Activated B cell treated with CpG ODN at 0.5 μM for 24 hours (primary cell): ENCODE measurements around the gene RXFP1. TPM values are rescaled to one million over a fixed set of nuclear protein-coding genes. Genes with fewer than 3 reads are reported as not detected.

ENCODE experiments used
- ATAC-seq: fragments of 200-7000 bp; cut with Tn5 transposase; one replicate; pipeline ENCODE4 v1.10.0; 2021; ENCODE audit warnings: low read depth, mild to moderate bottlenecking, moderate library complexity
- CTCF ChIA-PET: fragments of 350-600 bp; sonication (Branson Sonifier 250); formaldehyde crosslinking; loops from one replicate; lab custom pipeline; 2021; ENCODE audit warnings: antibody characterized with exemption; lab: Charles Lee
- POLR2A ChIA-PET: fragments of 350-600 bp; sonication (Branson Sonifier 250); formaldehyde crosslinking; loops from one replicate; lab custom pipeline; 2021; ENCODE audit warnings: antibody characterized with exemption; lab: Charles Lee
- DNase-seq: peaks from one replicate; pipeline ENCODE4 v3.0.0; 2022
- H3K27ac Mint-ChIP-seq: one replicate; pipeline ENCODE4 v1.8.0; 2020; ENCODE audit warnings: mixed read lengths
- H3K27me3 Mint-ChIP-seq: one replicate; pipeline ENCODE4 v1.8.0; 2021; ENCODE audit warnings: mixed read lengths
- H3K36me3 Mint-ChIP-seq: one replicate; pipeline ENCODE4 v1.8.0; 2021; ENCODE audit warnings: low read depth, mixed read lengths
- H3K4me1 Mint-ChIP-seq: one replicate; pipeline ENCODE4 v1.8.0; 2021; ENCODE audit warnings: mixed read lengths
- H3K4me3 Mint-ChIP-seq: one replicate; pipeline ENCODE4 v1.8.0; 2020; ENCODE audit warnings: mild to moderate bottlenecking, mixed read lengths
- H3K9me3 Mint-ChIP-seq: one replicate; pipeline ENCODE4 v1.8.0; 2020; ENCODE audit warnings: mixed read lengths
- intact Hi-C: fragments of 100-400 bp; cut with micrococcal nuclease; formaldehyde crosslinking; loops from one replicate; pipeline ENCODE4 v1.15.1; 2024
- total RNA-seq: library from RNA; stranded (reverse); gene quantifications from 2 replicates; pipeline ENCODE4 v1.2.3, GENCODE V29; 2022
- TF ChIP-seq, protein P1 (sequence below): fragments of 200-600 bp; IDR thresholded peaks from one replicate; pipeline ENCODE4 v1.8.0; 2022; ENCODE audit warnings: antibody characterized with exemption, mild to moderate bottlenecking

Gene RXFP1
- total RNA-seq, 1 donor from 2014 or later = not detected

GRCh38 chr4:158527516-158527915, 5.8 kb downstream of the RXFP1 start:
- ChIA-PET POLR2A (no interaction called here), CTCF (no interaction called here)
- H3K9me3 Mint-ChIP-seq = no peaks in the 10 kb centered on the region
- no peak overlapping the region for H3K27ac Mint-ChIP-seq
- no peak overlapping the region for H3K4me3 Mint-ChIP-seq
- H3K4me1 Mint-ChIP-seq = no peaks in the 10 kb centered on the region
- H3K36me3 Mint-ChIP-seq = no peaks in the 10 kb centered on the region
- TF ChIP-seq, protein P1, sequence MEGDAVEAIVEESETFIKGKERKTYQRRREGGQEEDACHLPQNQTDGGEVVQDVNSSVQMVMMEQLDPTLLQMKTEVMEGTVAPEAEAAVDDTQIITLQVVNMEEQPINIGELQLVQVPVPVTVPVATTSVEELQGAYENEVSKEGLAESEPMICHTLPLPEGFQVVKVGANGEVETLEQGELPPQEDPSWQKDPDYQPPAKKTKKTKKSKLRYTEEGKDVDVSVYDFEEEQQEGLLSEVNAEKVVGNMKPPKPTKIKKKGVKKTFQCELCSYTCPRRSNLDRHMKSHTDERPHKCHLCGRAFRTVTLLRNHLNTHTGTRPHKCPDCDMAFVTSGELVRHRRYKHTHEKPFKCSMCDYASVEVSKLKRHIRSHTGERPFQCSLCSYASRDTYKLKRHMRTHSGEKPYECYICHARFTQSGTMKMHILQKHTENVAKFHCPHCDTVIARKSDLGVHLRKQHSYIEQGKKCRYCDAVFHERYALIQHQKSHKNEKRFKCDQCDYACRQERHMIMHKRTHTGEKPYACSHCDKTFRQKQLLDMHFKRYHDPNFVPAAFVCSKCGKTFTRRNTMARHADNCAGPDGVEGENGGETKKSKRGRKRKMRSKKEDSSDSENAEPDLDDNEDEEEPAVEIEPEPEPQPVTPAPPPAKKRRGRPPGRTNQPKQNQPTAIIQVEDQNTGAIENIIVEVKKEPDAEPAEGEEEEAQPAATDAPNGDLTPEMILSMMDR = no peak
- DNase-seq (no peak), ATAC-seq (no peak)
- intact Hi-C loops = no loop called here
- no peaks in the 10 kb centered on the region for H3K27me3 Mint-ChIP-seq

DNA sequence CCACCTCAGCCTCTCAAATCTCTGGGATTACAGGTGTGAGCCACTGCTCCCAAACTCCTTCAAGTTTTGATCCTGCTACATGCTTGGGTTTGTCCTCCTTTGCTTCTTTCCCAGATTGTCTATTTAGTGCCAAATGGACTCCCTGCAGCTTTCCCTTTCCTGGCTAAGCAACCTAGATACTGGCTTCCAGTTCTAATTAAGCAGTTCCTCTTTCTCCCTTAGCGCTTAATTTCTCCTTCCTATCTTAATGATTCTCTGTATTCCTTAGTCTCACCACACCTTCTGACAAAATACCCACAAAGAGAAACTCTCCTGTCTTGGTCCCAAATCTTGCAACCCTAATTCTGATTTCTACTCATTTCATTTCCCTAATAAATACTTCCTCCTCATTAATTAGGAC, 7.8 kb downstream of the RXFP1 start:
- Mint-ChIP-seq H3K36me3 (no peaks in the 10 kb centered on the region), H3K4me1 (no peaks in the 10 kb centered on the region), H3K27ac (no peak overlapping the region), H3K9me3 (no peaks in the 10 kb centered on the region), H3K27me3 (no peaks in the 10 kb centered on the region), H3K4me3 (no peak overlapping the region)
- TF ChIP-seq, protein P1 = no peak
- ATAC-seq (no peak), DNase-seq (no peak)
- intact Hi-C loops = no loop called here
- POLR2A ChIA-PET = no interaction called here
- CTCF ChIA-PET = no interaction called here

DNA sequence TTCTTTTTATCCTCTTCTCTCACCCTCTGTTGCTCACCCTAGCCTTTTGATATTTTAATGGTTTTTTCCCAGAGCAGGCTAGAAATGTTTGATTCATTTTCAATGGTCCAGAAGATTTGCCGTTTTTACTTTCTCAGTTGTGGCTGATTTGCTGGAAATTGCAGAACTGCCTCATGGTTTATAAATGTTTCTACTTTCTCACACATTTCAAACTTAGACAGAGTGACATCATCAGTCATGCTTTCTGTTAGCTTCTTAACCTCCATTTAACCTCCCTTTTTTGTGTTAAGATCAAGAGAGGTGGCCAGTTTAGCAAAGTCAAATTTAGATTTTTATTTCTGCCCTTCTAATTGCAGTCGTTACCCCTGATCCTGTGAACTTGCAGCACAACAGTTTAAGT, 8.7 kb downstream of the RXFP1 start:
- intact Hi-C loops = no loop called here
- no peaks in the 10 kb centered on the region for H3K36me3 Mint-ChIP-seq
- no peak overlapping the region for H3K4me3 Mint-ChIP-seq
- H3K9me3 Mint-ChIP-seq = no peaks in the 10 kb centered on the region
- H3K27ac Mint-ChIP-seq = no peak overlapping the region
- CTCF ChIA-PET = no interaction called here
- H3K4me1 Mint-ChIP-seq = no peaks in the 10 kb centered on the region
- POLR2A ChIA-PET = no interaction called here
- TF ChIP-seq, protein P1 = no peak
- H3K27me3 Mint-ChIP-seq = no peaks in the 10 kb centered on the region
- no peak for DNase-seq
- no peak for ATAC-seq

GRCh38 chr4:158530898-158531297, 9.2 kb downstream of the RXFP1 start:
- TF ChIP-seq, protein P1 = no peak
- ATAC-seq (no peak), DNase-seq (no peak)
- no peaks in the 10 kb centered on the region for H3K4me1 Mint-ChIP-seq
- H3K4me3 Mint-ChIP-seq = no peak overlapping the region
- ChIA-PET POLR2A (no interaction called here), CTCF (no interaction called here)
- no peaks in the 10 kb centered on the region for H3K9me3 Mint-ChIP-seq
- H3K27ac Mint-ChIP-seq = no peak overlapping the region
- H3K36me3 Mint-ChIP-seq = no peaks in the 10 kb centered on the region
- H3K27me3 Mint-ChIP-seq = no peaks in the 10 kb centered on the region
- intact Hi-C loops = no loop called here

DNA sequence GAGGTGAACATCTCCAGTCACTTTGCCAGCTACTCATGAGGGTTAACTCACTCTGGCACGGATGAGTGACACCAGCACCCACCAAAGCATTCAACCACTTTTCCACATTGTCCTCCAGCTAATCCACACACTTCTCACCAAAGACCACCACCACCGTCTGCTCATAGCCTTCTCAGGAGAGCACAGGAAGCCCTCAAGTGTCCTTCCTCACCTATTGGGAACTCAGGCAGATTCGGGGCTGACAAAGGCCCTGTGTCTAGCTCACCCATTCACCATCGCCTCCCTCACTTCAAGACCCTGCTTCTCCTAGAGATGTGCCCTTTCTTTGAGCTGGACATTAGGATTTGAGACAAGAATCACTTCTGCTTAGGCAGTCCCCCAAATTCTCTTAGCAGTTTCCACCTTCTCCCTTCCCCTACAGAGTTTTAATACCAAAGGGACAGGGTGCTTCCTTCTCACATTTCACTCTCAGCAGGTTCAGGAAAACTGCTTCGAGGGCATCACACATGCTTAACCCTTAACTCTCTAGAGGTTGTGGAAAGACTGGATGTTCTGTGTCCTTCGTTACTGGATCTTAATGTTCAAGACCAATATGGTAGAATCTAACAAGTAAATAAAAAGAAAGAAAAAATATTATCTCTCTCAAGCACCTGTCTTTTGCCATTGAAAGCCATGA, 11.0 kb downstream of the RXFP1 start:
- POLR2A ChIA-PET = no interaction called here
- TF ChIP-seq, protein P1 = no peak
- Mint-ChIP-seq H3K9me3 (no peaks in the 10 kb centered on the region), H3K27ac (no peak overlapping the region), H3K36me3 (no peaks in the 10 kb centered on the region), H3K4me1 (no peaks in the 10 kb centered on the region), H3K27me3 (no peaks in the 10 kb centered on the region), H3K4me3 (no peak overlapping the region)
- DNase-seq = no peak
- CTCF ChIA-PET = no interaction called here
- intact Hi-C loops = no loop called here
- ATAC-seq = no peak
